ENCODE data around the gene TIAM1. TPM values are rescaled to one million over a fixed set of nuclear protein-coding genes. Genes with fewer than 3 reads are reported as not detected.
"Not testable (repeated sequence)": the region's sequence is repeated elsewhere in the genome, so short reads cannot be mapped to it uniquely, and the experiment has no call there.

Gene TIAM1
- total RNA-seq, 1 experiment from 2014 or later: 2.7 TPM

GRCh38 chr21:31257265-31257664, 86.8 kb downstream of the TIAM1 start:
- DNase-seq (ENCODE audit: extremely low read depth, low read depth): no peak

- DNase-seq (ENCODE audit: extremely low read depth, low read depth): no peak
Measured at GRCh38 chr21:31255896-31256295, 88.2 kb downstream of the TIAM1 start.

GRCh38 chr21:31255036-31255435, 89.0 kb downstream of the TIAM1 start:
- no peak for DNase-seq (ENCODE audit: extremely low read depth, low read depth)

- DNase-seq (ENCODE audit: extremely low read depth, low read depth): no peak
Measured at GRCh38 chr21:31254131-31254530, 89.9 kb downstream of the TIAM1 start.

- no peak for DNase-seq (ENCODE audit: extremely low read depth, low read depth)
Measured at GRCh38 chr21:31253684-31254083, 90.4 kb downstream of the TIAM1 start.

GRCh38 chr21:31252611-31253010, 91.5 kb downstream of the TIAM1 start:
- no peak for DNase-seq (ENCODE audit: extremely low read depth, low read depth)

- DNase-seq (ENCODE audit: extremely low read depth, low read depth): no peak
Measured at GRCh38 chr21:31252091-31252490, 92.0 kb downstream of the TIAM1 start.

GRCh38 chr21:31251686-31252085, 92.4 kb downstream of the TIAM1 start:
- no peak for DNase-seq (ENCODE audit: extremely low read depth, low read depth)

- DNase-seq (ENCODE audit: extremely low read depth, low read depth): no peak
Measured at GRCh38 chr21:31248598-31248997, 95.5 kb downstream of the TIAM1 start.

- no peak for DNase-seq (ENCODE audit: extremely low read depth, low read depth)
Measured at GRCh38 chr21:31243611-31244010, 100.5 kb downstream of the TIAM1 start.

GRCh38 chr21:31236528-31236927, 107.5 kb downstream of the TIAM1 start:
- DNase-seq (ENCODE audit: extremely low read depth, low read depth): no peak

GRCh38 chr21:31235671-31236450, 108.2 kb downstream of the TIAM1 start:
- no peak for DNase-seq (ENCODE audit: extremely low read depth, low read depth)

- DNase-seq (ENCODE audit: extremely low read depth, low read depth): no peak
Measured at GRCh38 chr21:31234936-31235335, 109.1 kb downstream of the TIAM1 start.

GRCh38 chr21:31233711-31234110, 110.3 kb downstream of the TIAM1 start:
- no peak for DNase-seq (ENCODE audit: extremely low read depth, low read depth)

GRCh38 chr21:31232344-31232743, 111.7 kb downstream of the TIAM1 start:
- DNase-seq (ENCODE audit: extremely low read depth, low read depth): no peak

- DNase-seq (ENCODE audit: extremely low read depth, low read depth): no peak
Measured at GRCh38 chr21:31230937-31231336, 113.1 kb downstream of the TIAM1 start.

GRCh38 chr21:31228723-31229122, 115.3 kb downstream of the TIAM1 start:
- DNase-seq (ENCODE audit: extremely low read depth, low read depth): not testable (repeated sequence)

GRCh38 chr21:31225713-31226112, 118.3 kb downstream of the TIAM1 start:
- no peak for DNase-seq (ENCODE audit: extremely low read depth, low read depth)

GRCh38 chr21:31222142-31222541, 121.9 kb downstream of the TIAM1 start:
- DNase-seq (ENCODE audit: extremely low read depth, low read depth): peak; percentile 38

GRCh38 chr21:31221043-31221442, 123.0 kb downstream of the TIAM1 start:
- DNase-seq (ENCODE audit: extremely low read depth, low read depth): no peak

GRCh38 chr21:31220575-31220974, 123.5 kb downstream of the TIAM1 start:
- no peak for DNase-seq (ENCODE audit: extremely low read depth, low read depth)

- DNase-seq (ENCODE audit: extremely low read depth, low read depth): no peak
Measured at GRCh38 chr21:31218830-31219608, 125.0 kb downstream of the TIAM1 start.
